Measurements from ENCODE around the gene CLSTN1. TPM values are rescaled to one million over a fixed set of nuclear protein-coding genes. Genes with fewer than 3 reads are reported as not detected.
A peak's percentile ranks its signal among the peaks of the same experiment; 100 is the strongest.

CLSTN1 gene
- total and polyA plus RNA-seq, 2 donors (not counting 1 experiment from before 2014, with no cell fraction given): 34.9 to 81.4 TPM

GRCh38 chr1:9696793-9697192, 127.0 kb downstream of the CLSTN1 start:
- Histone ChIP-seq H3K4me1 (ENCODE audit: control insufficient read depth in 2 of 2, insufficient read depth in 2 of 2, low read length in 2 of 2) (peaks cover 8 to 15% of the 10 kb centered on the region in 2 donors), H3K9me3 (ENCODE audit: control extremely low read depth in 1 of 3, control insufficient read depth in 2 of 3, insufficient read depth in 1 of 3, low read length in 2 of 3) (no peaks in the 10 kb centered on the region), H3K4me2 (replicated peaks; ENCODE audit: low read depth, low read length, poor library complexity, severe bottlenecking) (no peak overlapping the region), H3K4me3 (ENCODE audit: control extremely low read depth in 1 of 5, extremely low read depth in 1 of 5, insufficient read depth in 1 of 5, low read depth in 2 of 5, low read length in 4 of 5) (no peak overlapping the region), H3K27ac (ENCODE audit: low read length in 2 of 2) (peak overlapping the region in 1 of 2 donors; percentile 33), H3K79me2 (ENCODE audit: control insufficient read depth, insufficient read depth, low read length) (peaks cover 96% of the 10 kb centered on the region), H3K9ac (ENCODE audit: low read length) (no peak overlapping the region), H2AFZ (ENCODE audit: insufficient read depth, low read depth, low read length, poor library complexity, severe bottlenecking) (no peak overlapping the region), H3K27me3 (replicated peaks in 1 of 4; ENCODE audit: control extremely low read depth in 1 of 4, control insufficient read depth in 3 of 4, insufficient read depth in 4 of 4, low read length in 3 of 4) (no peaks in the 10 kb centered on the region), H4K20me1 (ENCODE audit: control insufficient read depth, insufficient read depth, low read length, poor library complexity, severe bottlenecking) (peaks cover 78% of the 10 kb centered on the region), H3K36me3 (replicated peaks in 1 of 2; ENCODE audit: control extremely low read depth in 1 of 2, control insufficient read depth in 1 of 2, extremely low read depth in 1 of 2, insufficient read depth in 2 of 2, low read length in 1 of 2) (peaks cover 8 to 67% of the 10 kb centered on the region in 2 experiments)
- Mint-ChIP-seq H3K4me3 (no peak overlapping the region), H3K27me3 (no peaks in the 10 kb centered on the region), H3K27ac (no peak overlapping the region), H3K9me3 (ENCODE audit: insufficient read depth) (no peaks in the 10 kb centered on the region), H3K4me1 (peaks cover 42% of the 10 kb centered on the region)
- 90% methylated on average over 2 of the region's 2 CpGs for WGBS (ENCODE audit: insufficient coverage)
- CTCF ChIA-PET: interaction anchor here (1.0 kb wide), 2 partner anchors 9 to 45 kb away, joined by 3 read pairs; partner anchors contain the start of gene PIK3CD
- intact Hi-C loops (cut with micrococcal nuclease): no loop called here
- POLR2A ChIA-PET: interaction anchor here (0.6 kb wide), 2 partner anchors 36 to 41 kb away, joined by 3 read pairs; no protein-coding TSS in a partner anchor
- TF ChIP-seq EZH2 (IDR thresholded peaks at IDR 0.05; ENCODE audit: borderline replicate concordance, insufficient read depth, low read depth, low read length, poor library complexity, severe bottlenecking) (no peak), CTCF (IDR thresholded peaks at IDR 0.05) (no peak)
- no peak for ATAC-seq (ENCODE audit: low read depth)
- DNase-seq: no peak

DNA sequence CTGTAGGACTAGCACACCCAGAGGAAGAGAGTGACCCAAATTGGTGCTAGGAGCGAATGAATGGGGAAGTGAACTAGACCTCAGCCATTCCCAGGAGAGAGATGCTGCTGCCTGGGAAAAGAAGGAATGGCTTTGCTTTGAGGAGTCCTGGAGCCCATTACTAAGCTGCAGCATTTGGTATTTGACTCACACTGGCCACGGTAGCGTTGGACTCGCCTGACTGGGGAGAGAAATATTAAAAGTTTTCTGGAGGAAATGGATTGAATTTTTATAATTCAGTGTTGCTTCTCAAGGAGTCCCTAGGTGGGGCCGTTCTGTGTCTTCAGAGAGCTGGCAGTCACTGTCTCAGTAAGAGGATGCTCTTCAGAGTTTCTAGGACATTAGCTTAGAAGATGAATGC, 132.1 kb downstream of the CLSTN1 start:
- Mint-ChIP-seq H3K27ac (peak overlapping the region; percentile 83), H3K4me1 (peaks cover 61% of the 10 kb centered on the region), H3K4me3 (peak overlapping the region; percentile 87), H3K9me3 (ENCODE audit: insufficient read depth) (no peaks in the 10 kb centered on the region), H3K27me3 (no peaks in the 10 kb centered on the region)
- Histone ChIP-seq H3K9me3 (ENCODE audit: control extremely low read depth in 1 of 3, control insufficient read depth in 2 of 3, insufficient read depth in 1 of 3, low read length in 2 of 3) (no peaks in the 10 kb centered on the region), H3K27ac (ENCODE audit: low read length in 2 of 2) (peak overlapping the region in 1 of 2 donors; percentile 12), H3K4me3 (ENCODE audit: control extremely low read depth in 1 of 5, extremely low read depth in 1 of 5, insufficient read depth in 1 of 5, low read depth in 2 of 5, low read length in 4 of 5) (no peak overlapping the region), H3K4me1 (ENCODE audit: control insufficient read depth in 2 of 2, insufficient read depth in 2 of 2, low read length in 2 of 2) (peaks cover 43 to 44% of the 10 kb centered on the region in 2 donors), H3K79me2 (ENCODE audit: control insufficient read depth, insufficient read depth, low read length) (peaks cover 96% of the 10 kb centered on the region), H4K20me1 (ENCODE audit: control insufficient read depth, insufficient read depth, low read length, poor library complexity, severe bottlenecking) (peaks cover 82% of the 10 kb centered on the region), H3K27me3 (replicated peaks in 1 of 4; ENCODE audit: control extremely low read depth in 1 of 4, control insufficient read depth in 3 of 4, insufficient read depth in 4 of 4, low read length in 3 of 4) (no peaks in the 10 kb centered on the region), H3K4me2 (replicated peaks; ENCODE audit: low read depth, low read length, poor library complexity, severe bottlenecking) (no peak overlapping the region), H2AFZ (ENCODE audit: insufficient read depth, low read depth, low read length, poor library complexity, severe bottlenecking) (no peak overlapping the region), H3K36me3 (replicated peaks in 1 of 2; ENCODE audit: control extremely low read depth in 1 of 2, control insufficient read depth in 1 of 2, extremely low read depth in 1 of 2, insufficient read depth in 2 of 2, low read length in 1 of 2) (peaks cover 7 to 46% of the 10 kb centered on the region in 2 experiments), H3K9ac (ENCODE audit: low read length) (no peak overlapping the region)
- DNase-seq (no peak), ATAC-seq (ENCODE audit: low read depth) (no peak)
- intact Hi-C loops (cut with micrococcal nuclease): no loop called here
- 69% methylated on average over 5 of the region's 5 CpGs for WGBS (ENCODE audit: insufficient coverage)
- TF ChIP-seq EZH2 (IDR thresholded peaks at IDR 0.05; ENCODE audit: borderline replicate concordance, insufficient read depth, low read depth, low read length, poor library complexity, severe bottlenecking) (no peak), CTCF (IDR thresholded peaks at IDR 0.05) (no peak)
- POLR2A ChIA-PET: interaction anchor here (0.6 to 1.6 kb wide), 3 partner anchors 37 to 65 kb away, joined by 5 to 7 read pairs (median 6); no protein-coding TSS in a partner anchor
- CTCF ChIA-PET: interaction anchor here (0.6 to 11.4 kb wide), 5 partner anchors 25 to 93 kb away, joined by 3 to 119 read pairs (median 4); no protein-coding TSS in a partner anchor

Measured in B cell (primary cell).